ENCODE measurements around the gene CYTH2. TPM values are rescaled to one million over a fixed set of nuclear protein-coding genes. Genes with fewer than 3 reads are reported as not detected.

The CYTH2 gene
- total RNA-seq, 1 experiment from 2014 or later, result 103 TPM

DNA sequence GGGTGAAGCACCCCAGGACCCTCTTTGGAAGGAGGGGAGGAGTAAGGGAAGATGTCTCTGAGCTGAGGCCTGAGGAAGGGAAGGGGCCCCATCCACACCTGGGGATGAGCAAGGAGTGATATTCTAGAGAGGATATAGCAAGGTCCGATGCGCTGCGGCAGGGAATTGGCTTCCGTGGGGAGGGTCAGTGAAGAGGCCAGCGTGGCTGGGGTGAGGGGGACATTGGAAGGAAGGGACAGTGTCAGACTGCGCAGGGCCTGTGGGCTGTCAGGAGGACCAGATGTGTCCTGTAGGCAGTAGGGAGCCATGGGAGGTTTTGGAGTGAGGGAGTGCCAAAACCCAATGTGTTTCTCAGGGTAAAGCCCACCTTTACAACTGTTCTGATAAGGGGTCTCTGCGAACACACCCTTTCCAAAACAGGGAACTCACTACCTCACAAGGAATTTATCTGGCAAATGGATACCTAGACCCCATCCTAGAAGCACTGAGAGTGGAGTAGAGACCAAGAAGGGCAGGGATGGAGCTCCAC is 38.8 kb downstream of the CYTH2 start:
- Histone ChIP-seq H3K79me2 (ENCODE audit: insufficient read depth, low read length) (no peaks in the 10 kb centered on the region), H3K9ac (ENCODE audit: extremely low read depth, insufficient read length, low read length) (no peak overlapping the region), H3K23me2 (ENCODE audit: insufficient read length, low read depth, low read length, poor library complexity, severe bottlenecking) (peaks cover 12% of the 10 kb centered on the region), H3K27ac (ENCODE audit: insufficient read length, low read depth, low read length) (no peak overlapping the region), H3K4me2 (ENCODE audit: insufficient read depth, insufficient read length, low read length) (no peak overlapping the region), H2BK20ac (ENCODE audit: low read depth, low read length, poor library complexity, severe bottlenecking) (no peak overlapping the region), H3K18ac (ENCODE audit: insufficient read length, low read depth, low read length) (no peak overlapping the region), H2AK5ac (ENCODE audit: insufficient read length, low read length) (no peak overlapping the region), H4K5ac (ENCODE audit: insufficient read length, low read depth, low read length) (no peak overlapping the region), H4K20me1 (ENCODE audit: control insufficient read depth, insufficient read depth, insufficient read length) (no peaks in the 10 kb centered on the region), H4K91ac (ENCODE audit: insufficient read length, low read depth, low read length) (no peak overlapping the region), H3K23ac (ENCODE audit: insufficient read length, low read depth, low read length) (no peak overlapping the region), H3K79me1 (ENCODE audit: insufficient read depth, low read depth, low read length, poor library complexity, severe bottlenecking) (no peaks in the 10 kb centered on the region), H3K4me1 (ENCODE audit: insufficient read depth, low read length) (no peaks in the 10 kb centered on the region), H3T11ph (ENCODE audit: low read length) (no peak overlapping the region), H4K8ac (replicated peaks; ENCODE audit: insufficient read length, low read depth, low read length) (no peak overlapping the region), H2BK12ac (ENCODE audit: insufficient read length, low read depth, low read length) (no peak overlapping the region), H3K27me3 (ENCODE audit: insufficient read depth, low read length) (peaks cover 2% of the 10 kb centered on the region; the same call in 1 of the 2 replicates), H2AFZ (ENCODE audit: low read length) (no peak overlapping the region), H3K4ac (ENCODE audit: low read depth, low read length) (no peak overlapping the region), H3K56ac (ENCODE audit: insufficient read length, low read depth, low read length) (no peak overlapping the region), H3K9me3 (ENCODE audit: control insufficient read depth, low read depth, low read length) (no peaks in the 10 kb centered on the region), H2BK15ac (ENCODE audit: low read depth, low read length) (no peak overlapping the region), H2BK5ac (ENCODE audit: insufficient read length, low read length) (no peak overlapping the region), H3K14ac (ENCODE audit: insufficient read depth, low read length) (no peak overlapping the region), H2BK120ac (ENCODE audit: low read depth, low read length, poor library complexity, severe bottlenecking) (no peak overlapping the region)
- H3K4me3 Mint-ChIP-seq, result no peak overlapping the region
- no peak for DNase-seq
- peaks cover 13 to 18% of the 10 kb centered on the region in 2 experiments for H3K4me1 Mint-ChIP-seq
- no peaks in the 10 kb centered on the region for H3K9me3 Mint-ChIP-seq
- no peak overlapping the region for H3K27ac Mint-ChIP-seq
- 0 out of 7 replicates have a peak, but pooled peaks cover 0 to 5% (median 0%) of the 10 kb centered on the region in 3 experiments for H3K36me3 Mint-ChIP-seq (ENCODE audit: insufficient read depth in 1 of 3, low read depth in 3 of 3)
- TF ChIP-seq, protein P1, sequence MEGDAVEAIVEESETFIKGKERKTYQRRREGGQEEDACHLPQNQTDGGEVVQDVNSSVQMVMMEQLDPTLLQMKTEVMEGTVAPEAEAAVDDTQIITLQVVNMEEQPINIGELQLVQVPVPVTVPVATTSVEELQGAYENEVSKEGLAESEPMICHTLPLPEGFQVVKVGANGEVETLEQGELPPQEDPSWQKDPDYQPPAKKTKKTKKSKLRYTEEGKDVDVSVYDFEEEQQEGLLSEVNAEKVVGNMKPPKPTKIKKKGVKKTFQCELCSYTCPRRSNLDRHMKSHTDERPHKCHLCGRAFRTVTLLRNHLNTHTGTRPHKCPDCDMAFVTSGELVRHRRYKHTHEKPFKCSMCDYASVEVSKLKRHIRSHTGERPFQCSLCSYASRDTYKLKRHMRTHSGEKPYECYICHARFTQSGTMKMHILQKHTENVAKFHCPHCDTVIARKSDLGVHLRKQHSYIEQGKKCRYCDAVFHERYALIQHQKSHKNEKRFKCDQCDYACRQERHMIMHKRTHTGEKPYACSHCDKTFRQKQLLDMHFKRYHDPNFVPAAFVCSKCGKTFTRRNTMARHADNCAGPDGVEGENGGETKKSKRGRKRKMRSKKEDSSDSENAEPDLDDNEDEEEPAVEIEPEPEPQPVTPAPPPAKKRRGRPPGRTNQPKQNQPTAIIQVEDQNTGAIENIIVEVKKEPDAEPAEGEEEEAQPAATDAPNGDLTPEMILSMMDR (conservative IDR thresholded peaks at IDR 0.05), result no peak
- no CpG with 5 or more reads among the region's 7 CpGs for WGBS (ENCODE audit: extremely low coverage, insufficient read length, low lambda C conversion rate)
- peaks cover 6% of the 10 kb centered on the region for H3K27me3 Mint-ChIP-seq (ENCODE audit: low read depth)
